Measurements from ENCODE around the gene CIT.

- TF ChIP-seq POLR2A (IDR thresholded peaks at IDR 0.05) (no peak), CTCF (IDR thresholded peaks at IDR 0.05) (no peak)
Observed at GRCh38 chr12:119827760-119828159, 49.4 kb downstream of the CIT start.

Data from adrenal gland (tissue), 5 donors.